WTC11 (cell line): ENCODE measurements around the gene SNRPA1. TPM values are rescaled to one million over a fixed set of nuclear protein-coding genes. Genes with fewer than 3 reads are reported as not detected.
A peak's percentile ranks its signal among the peaks of the same experiment; 100 is the strongest.

ENCODE experiments used
- ATAC-seq: fragments of 200-7000 bp; cut with Tn5 transposase; 2 replicates; pipeline ENCODE4 v1.10.0; 2021; ENCODE audit warnings: mild to moderate bottlenecking, moderate library complexity
- CTCF ChIA-PET: fragments of 300-600 bp; sonication (Branson Sonifier 250); formaldehyde crosslinking; loops from one replicate; lab custom pipeline; 2021; ENCODE audit warnings: antibody characterized with exemption; lab: Charles Lee
- POLR2A ChIA-PET: fragments of 350-600 bp; sonication (Branson Sonifier 250); formaldehyde crosslinking; loops from one replicate; lab custom pipeline; 2021; ENCODE audit warnings: antibody characterized with exemption; lab: Charles Lee
- DNase-seq: peaks from one replicate; pipeline ENCODE4 v3.0.0; 2021; ENCODE audit warnings: low spot score
- H3K27ac Mint-ChIP-seq: 2 replicates; pipeline ENCODE4 v1.8.0; 2021; ENCODE audit warnings: mixed read lengths
- H3K27me3 Mint-ChIP-seq: 2 replicates; pipeline ENCODE4 v1.8.0; 2021; ENCODE audit warnings: low read depth, mild to moderate bottlenecking, moderate library complexity, mixed read lengths
- H3K36me3 Mint-ChIP-seq: 2 replicates; pipeline ENCODE4 v1.8.0; 2021; ENCODE audit warnings: mixed read lengths
- H3K4me1 Mint-ChIP-seq: 2 replicates; pipeline ENCODE4 v1.8.0; 2022; ENCODE audit warnings: mixed read lengths
- H3K4me3 Mint-ChIP-seq: 2 replicates; pipeline ENCODE4 v1.8.0; 2021; ENCODE audit warnings: mild to moderate bottlenecking, moderate library complexity, mixed read lengths
- H3K9me3 Mint-ChIP-seq: 2 replicates; pipeline ENCODE4 v1.8.0; 2021; ENCODE audit warnings: mixed read lengths
- ATF1 ChIP-seq: sonication (generic); formaldehyde crosslinking; IDR thresholded peaks from 2 replicates; pipeline ENCODE4 v1.8.1; 2023; ENCODE audit warnings: mild to moderate bottlenecking, moderate library complexity, missing genetic modification reagents
- CREM ChIP-seq: sonication (generic); formaldehyde crosslinking; IDR thresholded peaks from 2 replicates; pipeline ENCODE4 v1.8.1; 2022; ENCODE audit warnings: mild to moderate bottlenecking, missing genetic modification reagents, moderate library complexity
- ELF4 ChIP-seq: sonication (generic); formaldehyde crosslinking; IDR thresholded peaks from 2 replicates; pipeline ENCODE4 v1.8.1; 2022; ENCODE audit warnings: low read depth, mild to moderate bottlenecking, moderate library complexity, missing genetic modification reagents
- IRF2 ChIP-seq: sonication (generic); formaldehyde crosslinking; IDR thresholded peaks from 2 replicates; pipeline ENCODE4 v1.8.0; 2022; ENCODE audit warnings: low read depth, missing genetic modification reagents, borderline replicate concordance
- NR1H2 ChIP-seq: sonication (generic); formaldehyde crosslinking; IDR thresholded peaks from 2 replicates; pipeline ENCODE4 v1.9.0; 2021; ENCODE audit warnings: mild to moderate bottlenecking, moderate library complexity, missing genetic modification reagents
- TEAD1 ChIP-seq: sonication (generic); formaldehyde crosslinking; IDR thresholded peaks from 2 replicates; pipeline ENCODE4 v1.8.0; 2022; ENCODE audit warnings: mild to moderate bottlenecking, missing genetic modification reagents
- ZNF121 ChIP-seq: sonication (generic); formaldehyde crosslinking; IDR thresholded peaks from 2 replicates; pipeline ENCODE4 v1.8.0; 2023; ENCODE audit warnings: missing genetic modification reagents
- ZNF232 ChIP-seq: sonication (generic); formaldehyde crosslinking; IDR thresholded peaks from 2 replicates; pipeline ENCODE4 v1.8.0; 2022; ENCODE audit warnings: mild to moderate bottlenecking, missing genetic modification reagents
- total RNA-seq: library from RNA; stranded (reverse); gene quantifications from 3 replicates; pipeline ENCODE4 v1.2.3, GENCODE V29; 2021
- TF ChIP-seq, protein P1 (sequence below): fragments of 250-450 bp; sonication (Bioruptor Pico); IDR thresholded peaks from 2 replicates; pipeline ENCODE4 v1.9.0; 2021; ENCODE audit warnings: mild to moderate bottlenecking, borderline replicate concordance
- TF ChIP-seq, protein P2 (sequence below): sonication (generic); formaldehyde crosslinking; IDR thresholded peaks from 2 replicates; pipeline ENCODE4 v1.8.0; 2022; ENCODE audit warnings: missing genetic modification reagents
- TF ChIP-seq, protein P3 (sequence below): sonication (generic); formaldehyde crosslinking; IDR thresholded peaks from 2 replicates; pipeline ENCODE4 v1.8.0; 2023; ENCODE audit warnings: missing genetic modification reagents, mild to moderate bottlenecking, borderline replicate concordance
- TF ChIP-seq, protein P4 (sequence below): sonication (generic); formaldehyde crosslinking; conservative IDR thresholded peaks from 2 replicates; pipeline ENCODE4 v1.8.1; 2023; ENCODE audit warnings: mild to moderate bottlenecking, low read depth, missing genetic modification reagents, moderate library complexity

SNRPA1 gene
- total RNA-seq, 1 experiment from 2014 or later, result 170 TPM

DNA sequence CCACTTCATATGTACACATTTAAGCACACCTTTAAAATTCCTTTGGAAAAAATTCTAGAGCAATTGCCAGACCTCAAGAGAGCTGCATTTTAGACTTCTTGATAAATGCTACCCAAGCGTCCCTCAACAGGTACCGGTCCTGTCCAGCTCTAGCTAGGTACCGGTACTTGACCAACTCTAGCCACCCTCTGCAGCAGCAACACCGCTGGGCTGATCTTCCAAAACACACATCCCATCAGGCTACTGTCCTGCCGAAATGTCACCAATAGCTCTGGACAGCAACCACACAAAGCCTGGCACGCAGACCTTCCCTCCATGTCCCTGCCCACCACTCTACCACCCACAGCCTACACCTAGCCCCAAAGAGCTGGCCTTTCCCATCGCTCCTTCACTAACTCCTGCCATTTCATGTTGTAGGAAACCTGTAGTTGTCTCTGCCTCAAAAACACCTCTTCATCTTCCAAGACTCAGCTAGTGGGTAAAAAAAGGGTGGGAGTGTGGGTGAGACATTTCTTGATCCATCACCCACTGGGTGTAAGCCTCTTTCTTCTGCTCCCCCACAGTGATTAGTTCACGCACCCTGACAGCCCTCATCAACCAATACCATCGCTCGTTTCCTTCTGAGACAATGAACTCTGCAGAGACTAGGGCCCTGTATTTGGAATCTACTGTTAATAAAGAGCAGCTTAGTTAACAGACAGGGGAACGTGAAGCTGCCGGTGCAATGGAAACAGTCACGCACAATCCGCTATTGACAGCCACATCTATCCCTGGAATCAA, 50.0 kb downstream of the SNRPA1 start:
- CTCF ChIA-PET, result interaction anchor here (1.1 to 4.7 kb wide), 6 partner anchors 11 to 237 kb away, joined by 3 to 20 read pairs (median 4); no protein-coding TSS in a partner anchor
- TF ChIP-seq ELF4 (CRISPR knock-in tag) (no peak), TEAD1 (no peak), ZNF121 (CRISPR knock-in tag) (no peak), ZNF232 (no peak), IRF2 (CRISPR knock-in tag) (no peak), ATF1 (no peak), NR1H2 (CRISPR knock-in tag) (no peak), CREM (CRISPR knock-in tag) (no peak)
- TF ChIP-seq, protein P1, sequence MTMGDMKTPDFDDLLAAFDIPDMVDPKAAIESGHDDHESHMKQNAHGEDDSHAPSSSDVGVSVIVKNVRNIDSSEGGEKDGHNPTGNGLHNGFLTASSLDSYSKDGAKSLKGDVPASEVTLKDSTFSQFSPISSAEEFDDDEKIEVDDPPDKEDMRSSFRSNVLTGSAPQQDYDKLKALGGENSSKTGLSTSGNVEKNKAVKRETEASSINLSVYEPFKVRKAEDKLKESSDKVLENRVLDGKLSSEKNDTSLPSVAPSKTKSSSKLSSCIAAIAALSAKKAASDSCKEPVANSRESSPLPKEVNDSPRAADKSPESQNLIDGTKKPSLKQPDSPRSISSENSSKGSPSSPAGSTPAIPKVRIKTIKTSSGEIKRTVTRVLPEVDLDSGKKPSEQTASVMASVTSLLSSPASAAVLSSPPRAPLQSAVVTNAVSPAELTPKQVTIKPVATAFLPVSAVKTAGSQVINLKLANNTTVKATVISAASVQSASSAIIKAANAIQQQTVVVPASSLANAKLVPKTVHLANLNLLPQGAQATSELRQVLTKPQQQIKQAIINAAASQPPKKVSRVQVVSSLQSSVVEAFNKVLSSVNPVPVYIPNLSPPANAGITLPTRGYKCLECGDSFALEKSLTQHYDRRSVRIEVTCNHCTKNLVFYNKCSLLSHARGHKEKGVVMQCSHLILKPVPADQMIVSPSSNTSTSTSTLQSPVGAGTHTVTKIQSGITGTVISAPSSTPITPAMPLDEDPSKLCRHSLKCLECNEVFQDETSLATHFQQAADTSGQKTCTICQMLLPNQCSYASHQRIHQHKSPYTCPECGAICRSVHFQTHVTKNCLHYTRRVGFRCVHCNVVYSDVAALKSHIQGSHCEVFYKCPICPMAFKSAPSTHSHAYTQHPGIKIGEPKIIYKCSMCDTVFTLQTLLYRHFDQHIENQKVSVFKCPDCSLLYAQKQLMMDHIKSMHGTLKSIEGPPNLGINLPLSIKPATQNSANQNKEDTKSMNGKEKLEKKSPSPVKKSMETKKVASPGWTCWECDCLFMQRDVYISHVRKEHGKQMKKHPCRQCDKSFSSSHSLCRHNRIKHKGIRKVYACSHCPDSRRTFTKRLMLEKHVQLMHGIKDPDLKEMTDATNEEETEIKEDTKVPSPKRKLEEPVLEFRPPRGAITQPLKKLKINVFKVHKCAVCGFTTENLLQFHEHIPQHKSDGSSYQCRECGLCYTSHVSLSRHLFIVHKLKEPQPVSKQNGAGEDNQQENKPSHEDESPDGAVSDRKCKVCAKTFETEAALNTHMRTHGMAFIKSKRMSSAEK (CRISPR knock-in tag), result no peak
- TF ChIP-seq, protein P2, sequence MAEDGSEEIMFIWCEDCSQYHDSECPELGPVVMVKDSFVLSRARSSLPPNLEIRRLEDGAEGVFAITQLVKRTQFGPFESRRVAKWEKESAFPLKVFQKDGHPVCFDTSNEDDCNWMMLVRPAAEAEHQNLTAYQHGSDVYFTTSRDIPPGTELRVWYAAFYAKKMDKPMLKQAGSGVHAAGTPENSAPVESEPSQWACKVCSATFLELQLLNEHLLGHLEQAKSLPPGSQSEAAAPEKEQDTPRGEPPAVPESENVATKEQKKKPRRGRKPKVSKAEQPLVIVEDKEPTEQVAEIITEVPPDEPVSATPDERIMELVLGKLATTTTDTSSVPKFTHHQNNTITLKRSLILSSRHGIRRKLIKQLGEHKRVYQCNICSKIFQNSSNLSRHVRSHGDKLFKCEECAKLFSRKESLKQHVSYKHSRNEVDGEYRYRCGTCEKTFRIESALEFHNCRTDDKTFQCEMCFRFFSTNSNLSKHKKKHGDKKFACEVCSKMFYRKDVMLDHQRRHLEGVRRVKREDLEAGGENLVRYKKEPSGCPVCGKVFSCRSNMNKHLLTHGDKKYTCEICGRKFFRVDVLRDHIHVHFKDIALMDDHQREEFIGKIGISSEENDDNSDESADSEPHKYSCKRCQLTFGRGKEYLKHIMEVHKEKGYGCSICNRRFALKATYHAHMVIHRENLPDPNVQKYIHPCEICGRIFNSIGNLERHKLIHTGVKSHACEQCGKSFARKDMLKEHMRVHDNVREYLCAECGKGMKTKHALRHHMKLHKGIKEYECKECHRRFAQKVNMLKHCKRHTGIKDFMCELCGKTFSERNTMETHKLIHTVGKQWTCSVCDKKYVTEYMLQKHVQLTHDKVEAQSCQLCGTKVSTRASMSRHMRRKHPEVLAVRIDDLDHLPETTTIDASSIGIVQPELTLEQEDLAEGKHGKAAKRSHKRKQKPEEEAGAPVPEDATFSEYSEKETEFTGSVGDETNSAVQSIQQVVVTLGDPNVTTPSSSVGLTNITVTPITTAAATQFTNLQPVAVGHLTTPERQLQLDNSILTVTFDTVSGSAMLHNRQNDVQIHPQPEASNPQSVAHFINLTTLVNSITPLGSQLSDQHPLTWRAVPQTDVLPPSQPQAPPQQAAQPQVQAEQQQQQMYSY, result no peak
- TF ChIP-seq, protein P3, sequence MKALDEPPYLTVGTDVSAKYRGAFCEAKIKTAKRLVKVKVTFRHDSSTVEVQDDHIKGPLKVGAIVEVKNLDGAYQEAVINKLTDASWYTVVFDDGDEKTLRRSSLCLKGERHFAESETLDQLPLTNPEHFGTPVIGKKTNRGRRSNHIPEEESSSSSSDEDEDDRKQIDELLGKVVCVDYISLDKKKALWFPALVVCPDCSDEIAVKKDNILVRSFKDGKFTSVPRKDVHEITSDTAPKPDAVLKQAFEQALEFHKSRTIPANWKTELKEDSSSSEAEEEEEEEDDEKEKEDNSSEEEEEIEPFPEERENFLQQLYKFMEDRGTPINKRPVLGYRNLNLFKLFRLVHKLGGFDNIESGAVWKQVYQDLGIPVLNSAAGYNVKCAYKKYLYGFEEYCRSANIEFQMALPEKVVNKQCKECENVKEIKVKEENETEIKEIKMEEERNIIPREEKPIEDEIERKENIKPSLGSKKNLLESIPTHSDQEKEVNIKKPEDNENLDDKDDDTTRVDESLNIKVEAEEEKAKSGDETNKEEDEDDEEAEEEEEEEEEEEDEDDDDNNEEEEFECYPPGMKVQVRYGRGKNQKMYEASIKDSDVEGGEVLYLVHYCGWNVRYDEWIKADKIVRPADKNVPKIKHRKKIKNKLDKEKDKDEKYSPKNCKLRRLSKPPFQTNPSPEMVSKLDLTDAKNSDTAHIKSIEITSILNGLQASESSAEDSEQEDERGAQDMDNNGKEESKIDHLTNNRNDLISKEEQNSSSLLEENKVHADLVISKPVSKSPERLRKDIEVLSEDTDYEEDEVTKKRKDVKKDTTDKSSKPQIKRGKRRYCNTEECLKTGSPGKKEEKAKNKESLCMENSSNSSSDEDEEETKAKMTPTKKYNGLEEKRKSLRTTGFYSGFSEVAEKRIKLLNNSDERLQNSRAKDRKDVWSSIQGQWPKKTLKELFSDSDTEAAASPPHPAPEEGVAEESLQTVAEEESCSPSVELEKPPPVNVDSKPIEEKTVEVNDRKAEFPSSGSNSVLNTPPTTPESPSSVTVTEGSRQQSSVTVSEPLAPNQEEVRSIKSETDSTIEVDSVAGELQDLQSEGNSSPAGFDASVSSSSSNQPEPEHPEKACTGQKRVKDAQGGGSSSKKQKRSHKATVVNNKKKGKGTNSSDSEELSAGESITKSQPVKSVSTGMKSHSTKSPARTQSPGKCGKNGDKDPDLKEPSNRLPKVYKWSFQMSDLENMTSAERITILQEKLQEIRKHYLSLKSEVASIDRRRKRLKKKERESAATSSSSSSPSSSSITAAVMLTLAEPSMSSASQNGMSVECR, result no peak
- TF ChIP-seq, protein P4, sequence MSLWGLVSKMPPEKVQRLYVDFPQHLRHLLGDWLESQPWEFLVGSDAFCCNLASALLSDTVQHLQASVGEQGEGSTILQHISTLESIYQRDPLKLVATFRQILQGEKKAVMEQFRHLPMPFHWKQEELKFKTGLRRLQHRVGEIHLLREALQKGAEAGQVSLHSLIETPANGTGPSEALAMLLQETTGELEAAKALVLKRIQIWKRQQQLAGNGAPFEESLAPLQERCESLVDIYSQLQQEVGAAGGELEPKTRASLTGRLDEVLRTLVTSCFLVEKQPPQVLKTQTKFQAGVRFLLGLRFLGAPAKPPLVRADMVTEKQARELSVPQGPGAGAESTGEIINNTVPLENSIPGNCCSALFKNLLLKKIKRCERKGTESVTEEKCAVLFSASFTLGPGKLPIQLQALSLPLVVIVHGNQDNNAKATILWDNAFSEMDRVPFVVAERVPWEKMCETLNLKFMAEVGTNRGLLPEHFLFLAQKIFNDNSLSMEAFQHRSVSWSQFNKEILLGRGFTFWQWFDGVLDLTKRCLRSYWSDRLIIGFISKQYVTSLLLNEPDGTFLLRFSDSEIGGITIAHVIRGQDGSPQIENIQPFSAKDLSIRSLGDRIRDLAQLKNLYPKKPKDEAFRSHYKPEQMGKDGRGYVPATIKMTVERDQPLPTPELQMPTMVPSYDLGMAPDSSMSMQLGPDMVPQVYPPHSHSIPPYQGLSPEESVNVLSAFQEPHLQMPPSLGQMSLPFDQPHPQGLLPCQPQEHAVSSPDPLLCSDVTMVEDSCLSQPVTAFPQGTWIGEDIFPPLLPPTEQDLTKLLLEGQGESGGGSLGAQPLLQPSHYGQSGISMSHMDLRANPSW (CRISPR knock-in tag), result no peak
- Mint-ChIP-seq H3K4me3 (peak overlapping the region; percentile 4; the same call in 1 of the 2 replicates), H3K27me3 (no peaks in the 10 kb centered on the region), H3K36me3 (peaks cover 14% of the 10 kb centered on the region; the same call in 1 of the 2 replicates), H3K4me1 (peaks cover 88% of the 10 kb centered on the region), H3K27ac (peak overlapping the region; percentile 39), H3K9me3 (no peaks in the 10 kb centered on the region)
- ATAC-seq (no peak), DNase-seq (no peak)
- POLR2A ChIA-PET, result no interaction called here
